Measurements from ENCODE around the gene TMEM47. TPM values are rescaled to one million over a fixed set of nuclear protein-coding genes. Genes with fewer than 3 reads are reported as not detected.

Gene TMEM47
- total and polyA plus RNA-seq, 9 donors = 15.4 to 49.2 (median 28.0) TPM

DNA sequence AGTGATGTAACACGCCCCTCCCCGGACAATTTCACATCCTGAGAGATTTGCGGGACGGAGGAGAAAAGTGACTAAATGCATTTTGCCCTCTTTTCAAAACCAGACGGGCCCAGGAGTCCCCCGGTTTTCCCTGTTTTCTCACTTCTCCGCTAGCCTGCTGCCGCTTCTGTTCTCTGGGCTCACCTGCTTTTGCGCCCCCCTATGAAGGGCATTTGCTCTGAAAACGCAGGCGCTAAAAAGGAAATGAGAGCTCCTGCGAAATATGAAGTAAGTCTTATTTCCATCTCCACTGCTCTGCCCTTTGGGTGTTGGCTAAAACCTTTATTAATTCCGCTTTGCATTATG is 613 bp upstream of the TMEM47 start:
- no peaks in the 10 kb centered on the region for H3K9me3 ChIP-seq
- DNase-seq = no peak
- WGBS, 3 donors = 25 to 32% (median 32%) methylated on average over 13 of the region's 13 CpGs
- no peaks in the 10 kb centered on the region for H3K36me3 ChIP-seq
- H3K27me3 ChIP-seq = no peaks in the 10 kb centered on the region
- H3K4me3 ChIP-seq = peak overlapping the region; percentile 73
- intact Hi-C loops (cut with DNase I) = no loop called here
- no peak for TF ChIP-seq EP300 (IDR thresholded peaks at IDR 0.05)
- TF ChIP-seq, protein P1, sequence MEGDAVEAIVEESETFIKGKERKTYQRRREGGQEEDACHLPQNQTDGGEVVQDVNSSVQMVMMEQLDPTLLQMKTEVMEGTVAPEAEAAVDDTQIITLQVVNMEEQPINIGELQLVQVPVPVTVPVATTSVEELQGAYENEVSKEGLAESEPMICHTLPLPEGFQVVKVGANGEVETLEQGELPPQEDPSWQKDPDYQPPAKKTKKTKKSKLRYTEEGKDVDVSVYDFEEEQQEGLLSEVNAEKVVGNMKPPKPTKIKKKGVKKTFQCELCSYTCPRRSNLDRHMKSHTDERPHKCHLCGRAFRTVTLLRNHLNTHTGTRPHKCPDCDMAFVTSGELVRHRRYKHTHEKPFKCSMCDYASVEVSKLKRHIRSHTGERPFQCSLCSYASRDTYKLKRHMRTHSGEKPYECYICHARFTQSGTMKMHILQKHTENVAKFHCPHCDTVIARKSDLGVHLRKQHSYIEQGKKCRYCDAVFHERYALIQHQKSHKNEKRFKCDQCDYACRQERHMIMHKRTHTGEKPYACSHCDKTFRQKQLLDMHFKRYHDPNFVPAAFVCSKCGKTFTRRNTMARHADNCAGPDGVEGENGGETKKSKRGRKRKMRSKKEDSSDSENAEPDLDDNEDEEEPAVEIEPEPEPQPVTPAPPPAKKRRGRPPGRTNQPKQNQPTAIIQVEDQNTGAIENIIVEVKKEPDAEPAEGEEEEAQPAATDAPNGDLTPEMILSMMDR (IDR thresholded peaks at IDR 0.05) = no peak
- H3K4me1 ChIP-seq (ENCODE audit: insufficient read depth) = no peaks in the 10 kb centered on the region
- peak overlapping the region in 1 of 2 donors; percentile 56 for H3K27ac ChIP-seq

DNA sequence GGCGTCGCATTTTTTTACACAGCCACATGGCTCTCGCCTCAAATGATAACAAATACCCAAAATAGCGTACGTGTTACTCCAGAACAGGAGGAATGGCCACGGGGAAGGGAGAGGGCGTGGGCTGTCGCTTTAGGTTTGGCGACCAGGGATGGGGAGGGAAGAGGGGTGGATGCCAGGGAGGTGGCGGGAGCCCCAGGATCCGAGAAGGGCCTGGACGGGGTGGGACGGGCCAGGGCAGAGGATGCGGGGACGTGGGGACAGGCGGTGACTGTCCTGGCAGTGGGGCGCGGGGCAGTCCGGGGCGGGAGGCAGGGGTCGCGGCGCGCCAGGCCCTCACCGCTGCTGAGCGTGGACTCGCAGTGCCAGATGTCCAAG is 631 bp downstream of the TMEM47 start:
- intact Hi-C loops (cut with DNase I) = no loop called here
- Histone ChIP-seq H3K27ac (peak overlapping the region; percentile 24 to 57), H3K4me3 (peak overlapping the region; percentile 73), H3K36me3 (no peaks in the 10 kb centered on the region), H3K4me1 (ENCODE audit: insufficient read depth) (no peaks in the 10 kb centered on the region), H3K9me3 (no peaks in the 10 kb centered on the region), H3K27me3 (no peaks in the 10 kb centered on the region)
- 26 to 43% (median 35%) methylated on average over 24 to 27 of the region's 27 CpGs for WGBS, 3 donors
- DNase-seq = peak in 4 of 5 donors; percentile 16 to 38 (median 28)
- TF ChIP-seq POLR2A (IDR thresholded peaks at IDR 0.05) (no peak), EP300 (IDR thresholded peaks at IDR 0.05) (no peak)
- TF ChIP-seq, protein P1 (IDR thresholded peaks at IDR 0.05) = no peak

DNA sequence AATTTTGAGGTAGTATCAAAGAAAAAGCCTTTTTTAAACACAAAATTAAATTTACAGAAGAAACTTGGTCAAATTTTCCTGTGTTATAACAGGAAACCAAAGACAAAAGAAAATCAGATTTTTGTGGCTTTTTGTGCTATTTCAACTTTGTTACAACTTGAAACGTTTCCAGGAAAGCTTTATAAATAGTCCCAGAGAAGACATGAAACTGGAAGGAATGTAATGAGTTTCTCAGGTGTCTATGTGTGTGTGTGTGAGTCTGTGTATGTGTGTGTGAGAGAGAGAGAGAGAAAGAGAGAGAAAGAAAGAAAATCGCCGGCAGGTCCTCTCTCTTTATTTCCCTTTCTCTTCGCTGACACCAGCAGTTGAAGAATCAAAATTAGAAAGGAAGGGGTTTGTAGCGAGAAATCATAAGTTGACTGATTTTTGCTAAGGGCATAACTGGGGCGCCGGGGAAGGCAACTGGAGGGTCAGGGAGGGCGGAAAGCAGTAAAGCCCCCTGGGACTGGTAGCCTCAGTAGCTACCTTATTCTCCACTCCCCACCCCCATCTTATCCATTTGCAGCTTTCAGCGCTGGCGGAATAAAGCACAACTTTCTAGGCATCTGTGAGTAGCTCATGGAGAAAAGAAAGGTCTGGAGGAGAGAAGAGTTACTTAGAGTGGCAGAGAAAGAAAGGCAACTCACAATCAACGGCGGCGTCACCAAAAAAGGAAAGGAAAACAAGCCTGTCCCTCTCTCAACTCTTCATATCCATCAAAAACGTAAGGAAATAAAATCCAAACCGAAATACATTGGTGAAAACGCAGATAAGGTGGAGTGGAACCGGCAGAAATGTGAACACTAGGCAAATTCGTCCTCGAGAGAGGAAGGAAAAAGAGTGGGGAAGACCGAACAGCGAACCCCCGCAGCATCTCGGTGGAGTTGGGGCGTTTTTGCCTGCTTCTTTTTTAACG is 1.3 kb downstream of the TMEM47 start:
- peak overlapping the region; percentile 24 to 57 for H3K27ac ChIP-seq
- WGBS, 3 donors = 24 to 29% (median 25%) methylated on average over 25 of the region's 25 CpGs
- H3K4me3 ChIP-seq = peak overlapping the region; percentile 73
- no peaks in the 10 kb centered on the region for H3K4me1 ChIP-seq (ENCODE audit: insufficient read depth)
- intact Hi-C loops (cut with DNase I) = no loop called here
- TF ChIP-seq EP300 (IDR thresholded peaks at IDR 0.05) = no peak
- TF ChIP-seq, protein P1 (IDR thresholded peaks at IDR 0.05) = no peak
- TF ChIP-seq POLR2A (IDR thresholded peaks at IDR 0.05) = no peak
- H3K27me3 ChIP-seq = no peaks in the 10 kb centered on the region
- H3K9me3 ChIP-seq = no peaks in the 10 kb centered on the region
- H3K36me3 ChIP-seq = no peaks in the 10 kb centered on the region
- peak in 1 of 5 donors; percentile 7 for DNase-seq

DNA sequence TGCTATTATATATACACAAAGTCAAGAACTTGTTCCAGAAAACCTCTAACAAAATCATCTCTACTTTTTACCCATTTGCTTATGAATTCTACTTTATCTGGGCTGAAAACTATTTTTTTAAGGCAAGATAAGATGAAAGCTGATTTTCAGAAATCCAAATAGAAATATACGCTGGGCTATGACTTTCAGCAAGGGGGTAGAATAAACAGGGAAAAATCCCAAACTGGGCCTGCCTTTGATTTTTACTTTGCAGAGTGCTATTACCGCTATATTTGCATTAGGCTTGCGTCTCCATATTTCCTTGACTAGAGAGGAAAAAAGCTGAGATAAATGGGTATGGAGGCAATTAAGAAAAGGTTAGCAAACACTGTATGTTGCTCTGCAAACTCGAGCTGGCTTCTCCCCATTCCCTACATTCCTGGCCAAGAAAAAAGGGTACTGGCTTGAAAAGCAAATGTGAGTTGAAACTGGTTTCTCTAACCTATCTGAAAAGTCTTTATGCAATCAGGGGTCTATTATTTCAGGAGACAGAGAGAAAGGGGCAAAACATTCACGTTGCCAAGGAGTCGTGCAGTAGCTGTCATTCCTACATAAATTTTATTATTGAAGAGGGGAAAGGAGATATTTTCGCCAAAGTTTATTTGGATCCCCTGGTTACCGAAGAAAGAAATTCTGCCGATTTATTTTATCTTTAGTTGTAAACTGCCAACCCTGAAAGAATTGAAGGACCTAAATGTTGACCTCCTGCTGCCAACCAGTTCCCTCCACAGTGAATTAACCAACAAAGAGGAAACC is 2.2 kb downstream of the TMEM47 start:
- Histone ChIP-seq H3K27me3 (no peaks in the 10 kb centered on the region), H3K27ac (peak overlapping the region in 1 of 2 donors; percentile 57), H3K9me3 (no peaks in the 10 kb centered on the region), H3K4me1 (ENCODE audit: insufficient read depth) (no peaks in the 10 kb centered on the region), H3K36me3 (no peaks in the 10 kb centered on the region), H3K4me3 (peak overlapping the region; percentile 73)
- intact Hi-C loops (cut with DNase I) = no loop called here
- DNase-seq = no peak
- TF ChIP-seq EP300 (IDR thresholded peaks at IDR 0.05) = no peak
- TF ChIP-seq POLR2A (IDR thresholded peaks at IDR 0.05) = no peak
- TF ChIP-seq, protein P1 (IDR thresholded peaks at IDR 0.05) = no peak
- WGBS, 3 donors = 29 to 37% (median 33%) methylated on average over 9 of the region's 9 CpGs
